HepG2 (cell line): ENCODE results near the gene BHLHE23. TPM values are rescaled to one million over a fixed set of nuclear protein-coding genes. Genes with fewer than 3 reads are reported as not detected.

Experiments used
- ATAC-seq: fragments of 200-7000 bp; cut with Tn5 transposase; 3 replicates; pipeline ENCODE4 v1.9.1; 2020; ENCODE audit warnings: mild to moderate bottlenecking, moderate library complexity
- BruUV-seq: library from RNA; stranded (reverse); fragments of 400-500 nt; replicated peaks from 2 replicates; lab custom pipeline; 2021; lab: Mats Ljungman, UMichigan
- CTCF ChIA-PET: fragments of 300-600 bp; formaldehyde crosslinking; extraction: SDS; loops from one replicate; lab custom pipeline; 2021; ENCODE audit warnings: low total read pairs, inconsistent platforms, low intra/inter-chr PET ratio; lab: Yijun Ruan, JAX
- POLR2A ChIA-PET: fragments of 350-600 bp; sonication (Branson Sonifier 250); formaldehyde crosslinking; loops from one replicate; lab custom pipeline; 2020; ENCODE audit warnings: antibody characterized with exemption, inconsistent platforms; lab: Yijun Ruan, JAX
- DNase-seq: peaks from one replicate; pipeline ENCODE4 v3.0.0-alpha.2; 2015; ENCODE audit warnings: low spot score
- FAIRE-seq: peaks from 3 replicates; lab custom pipeline; 2011; peaks lifted over from hg19 to GRCh38; lab: Jason Lieb, UNC
- H2AFZ ChIP-seq: one replicate; pipeline ENCODE4 v1.6.1; 2011; ENCODE audit warnings: low read length, inconsistent platforms
- H3K27ac ChIP-seq: fragments of 300-600 bp; 3 replicates; pipeline ENCODE4 v1.8.0; 2011; ENCODE audit warnings: mixed run types, mild to moderate bottlenecking, mixed read lengths, low read length, inconsistent platforms; ENCODE audit not compliant: insufficient read depth; ENCODE audit errors: extremely low read length
- H3K27me3 ChIP-seq, 2 experiments: fragments of 200-600 bp in 1 of 2; 2 replicates in 1 of 2; 3 replicates in 1 of 2; pipeline versions ENCODE4 v1.6.0 to v1.8.0; 2011; ENCODE audit warnings: low read length in 2 of 2, mild to moderate bottlenecking in 2 of 2, moderate library complexity in 2 of 2, inconsistent platforms in 1 of 2; ENCODE audit not compliant: insufficient read depth in 2 of 2, control insufficient read depth in 1 of 2
- H3K36me3 ChIP-seq, 2 experiments: fragments of 200-600 bp in 1 of 2; replicated peaks in 1 of 2; 2 replicates in 1 of 2; 3 replicates in 1 of 2; pipeline versions ENCODE4 v1.5.1 to v1.8.0; 2011; ENCODE audit warnings: low read length in 2 of 2, inconsistent platforms in 1 of 2; ENCODE audit not compliant: insufficient read depth in 2 of 2, control insufficient read depth in 1 of 2
- H3K4me1 ChIP-seq: 2 replicates; pipeline ENCODE4 v1.5.1; 2012; ENCODE audit warnings: low read length, inconsistent platforms; ENCODE audit not compliant: insufficient read depth
- H3K4me2 ChIP-seq: 2 replicates; pipeline ENCODE4 v1.6.0; 2011; ENCODE audit warnings: low read depth, low read length, inconsistent platforms
- H3K4me3 ChIP-seq, 3 experiments: fragments of 200-600 bp in 1 of 3; sonication (generic), shearing (Covaris generic) in 1 of 3; replicated peaks in 1 of 3; 2 replicates each; pipeline ENCODE4 v1.5.1; 2011 to 2016; ENCODE audit warnings: low read length in 3 of 3, inconsistent platforms in 2 of 3, low read depth in 2 of 3, mild to moderate bottlenecking in 2 of 3, control low read depth in 1 of 3, mixed read lengths in 1 of 3; ENCODE audit not compliant: insufficient read depth in 1 of 3
- H3K79me2 ChIP-seq: one replicate; pipeline ENCODE4 v1.6.1; 2011; ENCODE audit warnings: low read length, inconsistent platforms; ENCODE audit not compliant: insufficient read depth
- H3K9ac ChIP-seq: 2 replicates; pipeline ENCODE4 v1.6.0; 2011; ENCODE audit warnings: mild to moderate bottlenecking, low read depth, low read length, inconsistent platforms; ENCODE audit not compliant: insufficient read depth
- H3K9me3 ChIP-seq: 2 replicates; pipeline ENCODE4 v1.5.1; 2012; ENCODE audit warnings: mild to moderate bottlenecking, low read length
- H4K20me1 ChIP-seq: 2 replicates; pipeline ENCODE4 v1.6.0; 2011; ENCODE audit warnings: inconsistent platforms, mild to moderate bottlenecking, low read length, moderate library complexity; ENCODE audit not compliant: insufficient read depth
- CHD2 ChIP-seq: IDR thresholded peaks from 2 replicates; pipeline ENCODE4 v1.6.1; 2011; ENCODE audit warnings: low read depth, low read length, improper control_type of control experiment
- SIX1 ChIP-seq: sonication (generic); formaldehyde crosslinking; IDR thresholded peaks from 2 replicates; pipeline ENCODE4 v1.4.0; 2020; ENCODE audit warnings: missing genetic modification reagents, borderline replicate concordance
- SYNCRIP ChIP-seq: fragments of 200-400 bp; formaldehyde crosslinking; IDR thresholded peaks from 2 replicates; pipeline ENCODE4 v1.6.1; 2018; ENCODE audit warnings: mild to moderate bottlenecking, low read depth, low read length; ENCODE audit not compliant: insufficient read depth
- U2AF2 ChIP-seq: fragments of 200-400 bp; formaldehyde crosslinking; IDR thresholded peaks from 2 replicates; pipeline ENCODE4 v1.6.1; 2017; ENCODE audit warnings: low read depth, mild to moderate bottlenecking, low read length
- ZNF572 ChIP-seq: sonication (generic); formaldehyde crosslinking; IDR thresholded peaks from 2 replicates; pipeline ENCODE4 v1.5.1; 2020; ENCODE audit warnings: mild to moderate bottlenecking, missing genetic modification reagents
- WGBS: methylation state at CpG from one replicate; pipeline ENCODE4 v1.1.6; 2017; ENCODE audit warnings: low lambda C conversion rate; 5-methylcytosine and 5-hydroxymethylcytosine counted together
- in situ Hi-C: cut with HindIII; loops from 2 replicates; pipeline ENCODE4 v1.10.0; 2017; ENCODE audit warnings: low pct_unique_long_range_greater_than_20kb; ENCODE audit not compliant: extremely low pct_ligation_motif_present
- intact Hi-C: fragments of 100-400 bp; cut with micrococcal nuclease; formaldehyde crosslinking; loops from one replicate; pipeline ENCODE4 v1.10.0; 2022; ENCODE audit not compliant: unreplicated experiment
- polyA plus RNA-seq, 8 experiments: library from polyadenylated mRNA; depleted of rRNA in 3 of 8; stranded (reverse) in 7 of 8; unstranded in 1 of 8; fragments of >200 nt; fragmentation: Illumina TruSeq in 4 of 8; extraction: Trizol in 4 of 8; gene quantifications; 2 replicates each; pipeline versions ENCODE4 v1.2.1 to v1.2.3, GENCODE V29; 2011 to 2016; ENCODE audit warnings: low read depth in 4 of 8, missing spikeins in 1 of 8, mixed read lengths in 1 of 8; ENCODE audit not compliant: insufficient read depth in 1 of 8
- total RNA-seq, 5 experiments: library from RNA; depleted of rRNA; stranded (reverse); fragments of >200 nt; fragmentation: Illumina TruSeq; extraction: Trizol; gene quantifications; 2 replicates each; pipeline ENCODE4 v1.2.3, GENCODE V29; 2016; ENCODE audit warnings: low read depth in 1 of 5
- TF ChIP-seq, protein P1 (sequence below): sonication (generic); formaldehyde crosslinking; IDR thresholded peaks from 2 replicates; pipeline ENCODE4 v1.5.1; 2020; ENCODE audit warnings: mild to moderate bottlenecking, missing genetic modification reagents, moderate library complexity

BHLHE23 gene
- total and polyA plus RNA-seq, 2 of the 13 experiments (the other 11 are each of a cell fraction or from before 2014, with no cell fraction given) = not detected

DNA sequence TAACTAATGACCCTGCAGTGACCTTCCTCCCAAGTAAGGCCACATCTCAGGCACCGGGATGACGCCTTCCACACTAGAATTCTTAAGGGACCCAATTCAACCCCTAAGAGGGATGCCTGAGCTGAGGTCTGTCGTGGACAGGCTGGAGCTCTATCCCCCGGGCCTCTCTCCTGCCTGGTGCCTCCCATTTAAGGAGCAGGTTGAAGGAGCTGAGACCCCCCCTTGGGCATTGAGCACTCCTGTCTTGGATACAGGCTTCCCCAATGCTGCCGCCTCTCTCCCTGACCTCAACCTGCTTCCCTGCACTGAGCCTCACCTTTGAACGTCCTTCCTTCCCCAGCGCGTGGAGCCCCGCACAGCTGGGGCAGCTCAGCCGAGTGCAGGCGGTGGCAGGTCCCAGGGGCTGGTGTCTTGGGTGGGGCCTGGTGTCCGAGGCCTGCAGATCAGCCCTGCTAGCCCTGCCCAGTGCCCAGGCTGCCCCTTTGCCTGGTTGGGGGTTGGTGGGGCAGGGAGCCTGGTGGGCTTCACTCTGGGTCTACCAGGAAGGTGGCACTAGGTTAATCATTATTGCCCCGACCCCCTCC, 19.9 kb upstream of the BHLHE23 start:
- BruUV-seq = no TSS peak
- Histone ChIP-seq H3K4me3 (no peak overlapping the region), H3K4me2 (no peak overlapping the region), H3K27ac (no peak overlapping the region), H3K36me3 (no peaks in the 10 kb centered on the region), H3K27me3 (peaks cover 63 to 92% of the 10 kb centered on the region in 2 experiments), H2AFZ (no peak overlapping the region), H3K9ac (no peak overlapping the region), H3K79me2 (no peaks in the 10 kb centered on the region), H4K20me1 (no peaks in the 10 kb centered on the region; the same call in 1 of the 2 replicates), H3K9me3 (no peaks in the 10 kb centered on the region), H3K4me1 (no peaks in the 10 kb centered on the region)
- CTCF ChIA-PET = no interaction called here
- DNase-seq (no peak), FAIRE-seq (no peak), ATAC-seq (no peak)
- intact Hi-C loops (no loop called here), in situ Hi-C loops (no loop called here)
- TF ChIP-seq CHD2 (no peak), ZNF572 (CRISPR knock-in tag) (no peak), SYNCRIP (no peak), SIX1 (CRISPR knock-in tag) (no peak), U2AF2 (no peak)
- TF ChIP-seq, protein P1, sequence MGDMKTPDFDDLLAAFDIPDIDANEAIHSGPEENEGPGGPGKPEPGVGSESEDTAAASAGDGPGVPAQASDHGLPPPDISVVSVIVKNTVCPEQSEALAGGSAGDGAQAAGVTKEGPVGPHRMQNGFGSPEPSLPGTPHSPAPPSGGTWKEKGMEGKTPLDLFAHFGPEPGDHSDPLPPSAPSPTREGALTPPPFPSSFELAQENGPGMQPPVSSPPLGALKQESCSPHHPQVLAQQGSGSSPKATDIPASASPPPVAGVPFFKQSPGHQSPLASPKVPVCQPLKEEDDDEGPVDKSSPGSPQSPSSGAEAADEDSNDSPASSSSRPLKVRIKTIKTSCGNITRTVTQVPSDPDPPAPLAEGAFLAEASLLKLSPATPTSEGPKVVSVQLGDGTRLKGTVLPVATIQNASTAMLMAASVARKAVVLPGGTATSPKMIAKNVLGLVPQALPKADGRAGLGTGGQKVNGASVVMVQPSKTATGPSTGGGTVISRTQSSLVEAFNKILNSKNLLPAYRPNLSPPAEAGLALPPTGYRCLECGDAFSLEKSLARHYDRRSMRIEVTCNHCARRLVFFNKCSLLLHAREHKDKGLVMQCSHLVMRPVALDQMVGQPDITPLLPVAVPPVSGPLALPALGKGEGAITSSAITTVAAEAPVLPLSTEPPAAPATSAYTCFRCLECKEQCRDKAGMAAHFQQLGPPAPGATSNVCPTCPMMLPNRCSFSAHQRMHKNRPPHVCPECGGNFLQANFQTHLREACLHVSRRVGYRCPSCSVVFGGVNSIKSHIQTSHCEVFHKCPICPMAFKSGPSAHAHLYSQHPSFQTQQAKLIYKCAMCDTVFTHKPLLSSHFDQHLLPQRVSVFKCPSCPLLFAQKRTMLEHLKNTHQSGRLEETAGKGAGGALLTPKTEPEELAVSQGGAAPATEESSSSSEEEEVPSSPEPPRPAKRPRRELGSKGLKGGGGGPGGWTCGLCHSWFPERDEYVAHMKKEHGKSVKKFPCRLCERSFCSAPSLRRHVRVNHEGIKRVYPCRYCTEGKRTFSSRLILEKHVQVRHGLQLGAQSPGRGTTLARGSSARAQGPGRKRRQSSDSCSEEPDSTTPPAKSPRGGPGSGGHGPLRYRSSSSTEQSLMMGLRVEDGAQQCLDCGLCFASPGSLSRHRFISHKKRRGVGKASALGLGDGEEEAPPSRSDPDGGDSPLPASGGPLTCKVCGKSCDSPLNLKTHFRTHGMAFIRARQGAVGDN (CRISPR knock-in tag) = 0 out of 2 replicates have a peak, but pooled peaks have one; percentile 9
- WGBS = 37% methylated on average over 13 of the region's 13 CpGs
- POLR2A ChIA-PET = no interaction called here
